Endometrium (tissue), 2 donors: ENCODE data around the gene BTNL9.
"Not testable (repeated sequence)": the region's sequence is repeated elsewhere in the genome, so short reads cannot be mapped to it uniquely, and the experiment has no call there.

Source experiments
- FAIRE-seq: peaks from 2 replicates; lab custom pipeline; 2012; peaks lifted over from hg19 to GRCh38; lab: Jason Lieb, UNC
- donor health status: control.
- donor health status: control.

BTNL9 gene

DNA sequence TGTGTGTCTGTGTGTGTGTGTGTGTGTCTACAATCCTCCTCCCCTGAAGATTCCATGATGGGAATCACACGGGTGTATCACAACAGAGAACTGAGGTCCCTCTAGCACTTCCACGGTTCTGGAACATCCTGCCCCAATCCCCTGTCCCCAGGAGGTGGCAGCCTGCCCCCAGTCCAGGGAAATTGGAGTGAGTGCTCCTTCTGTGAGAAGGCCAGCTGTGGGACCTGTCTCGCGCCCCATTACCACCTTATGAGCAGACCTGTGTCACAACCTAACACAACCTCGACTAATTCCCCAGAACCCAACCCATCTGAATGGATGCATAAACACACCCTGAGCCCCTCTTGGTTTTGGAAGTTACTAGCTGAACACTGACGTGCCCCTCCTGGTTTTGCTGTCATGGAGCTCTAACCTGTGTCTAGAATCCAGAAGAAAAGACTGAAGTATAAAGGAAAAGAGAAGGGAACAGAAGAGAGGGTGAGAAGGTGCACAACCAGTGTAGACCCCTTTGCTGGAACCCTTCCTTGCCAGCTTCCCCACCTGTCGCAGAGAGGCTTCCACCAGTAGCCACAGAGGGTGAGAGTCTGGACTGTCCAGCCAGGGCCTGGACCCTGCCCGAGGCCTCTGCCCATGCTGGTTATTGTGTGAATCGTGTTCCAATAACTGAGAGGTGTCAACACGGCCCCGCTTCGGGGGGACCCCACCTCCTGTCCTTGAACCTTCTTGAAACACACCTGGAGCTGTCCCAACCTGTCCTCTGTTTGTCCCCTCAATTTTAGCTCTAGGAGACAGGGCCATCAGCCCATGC is 3.4 kb downstream of the BTNL9 start:
- no peak for FAIRE-seq

DNA sequence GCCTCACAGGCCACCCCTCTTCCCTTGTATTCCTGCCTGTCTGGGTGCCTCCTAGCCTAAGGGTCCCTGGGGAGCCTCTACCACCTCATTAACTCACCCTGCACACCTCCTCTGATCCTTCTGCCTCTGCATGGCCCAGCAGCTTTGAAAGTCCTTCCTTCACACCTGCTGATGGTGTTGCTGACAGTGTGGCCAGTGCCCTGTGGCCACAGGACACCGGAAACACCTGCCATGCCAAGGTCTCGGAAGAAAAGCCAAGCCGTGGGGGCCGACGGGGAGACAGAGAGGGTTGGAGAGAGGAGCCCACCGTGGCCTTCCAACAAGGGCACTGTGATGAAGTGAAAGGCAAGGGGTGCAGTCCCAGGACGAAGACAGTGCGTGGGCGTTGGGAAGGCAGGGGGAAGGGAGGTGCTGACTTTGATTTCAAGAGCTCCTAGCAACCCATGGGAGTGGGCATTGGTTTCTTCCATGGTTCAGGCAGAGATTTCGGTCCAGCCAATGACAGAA is 4.1 kb downstream of the BTNL9 start:
- FAIRE-seq = no peak

DNA sequence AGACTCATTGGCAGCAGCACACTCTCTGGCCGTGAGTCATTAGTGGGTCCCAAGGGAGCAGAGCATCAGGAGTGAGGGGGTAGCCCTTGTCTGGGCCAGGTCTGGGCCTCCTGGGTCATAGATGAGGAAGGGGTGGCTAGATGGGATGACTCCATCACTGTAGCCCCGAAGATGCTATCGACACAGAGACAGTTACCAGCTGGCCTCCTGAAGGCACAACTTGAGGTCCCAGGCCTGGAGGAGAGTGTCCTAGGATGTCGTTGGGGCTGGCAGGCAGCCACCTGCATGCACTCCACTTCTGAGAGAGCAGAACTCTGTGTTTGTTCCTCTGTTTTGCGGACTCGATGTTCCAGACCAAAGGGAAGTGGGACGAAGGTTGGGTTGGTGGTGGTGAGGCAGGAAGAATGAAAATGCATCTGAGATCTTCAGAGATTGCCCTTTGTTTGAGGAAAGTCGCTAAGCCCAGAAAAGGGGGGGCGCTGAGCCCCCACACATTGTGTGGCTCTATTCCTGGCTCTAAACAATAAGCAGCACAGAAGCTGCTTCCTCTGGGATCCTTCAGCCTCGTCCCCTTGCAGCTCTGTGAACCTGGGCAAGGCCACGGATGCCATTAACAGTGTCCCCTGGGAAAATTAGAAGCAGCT is 4.7 kb downstream of the BTNL9 start:
- FAIRE-seq = no peak

DNA sequence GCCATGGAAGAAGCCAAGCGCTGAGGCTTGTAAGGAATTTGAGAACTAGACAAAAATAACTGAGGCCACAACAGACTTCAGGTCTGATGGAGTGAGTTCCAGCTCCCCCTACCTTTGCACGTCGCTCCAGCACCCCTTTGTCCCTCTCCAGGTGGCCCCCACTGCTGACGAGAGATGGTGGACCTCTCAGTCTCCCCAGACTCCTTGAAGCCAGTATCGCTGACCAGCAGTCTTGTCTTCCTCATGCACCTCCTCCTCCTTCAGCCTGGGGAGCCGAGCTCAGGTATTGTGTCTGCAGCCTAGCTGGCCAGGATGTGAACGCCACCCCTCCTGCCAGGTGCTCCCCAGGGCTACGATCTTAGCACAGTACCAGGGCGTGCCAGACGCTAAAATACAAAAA is 5.2 kb downstream of the BTNL9 start:
- FAIRE-seq = no peak

DNA sequence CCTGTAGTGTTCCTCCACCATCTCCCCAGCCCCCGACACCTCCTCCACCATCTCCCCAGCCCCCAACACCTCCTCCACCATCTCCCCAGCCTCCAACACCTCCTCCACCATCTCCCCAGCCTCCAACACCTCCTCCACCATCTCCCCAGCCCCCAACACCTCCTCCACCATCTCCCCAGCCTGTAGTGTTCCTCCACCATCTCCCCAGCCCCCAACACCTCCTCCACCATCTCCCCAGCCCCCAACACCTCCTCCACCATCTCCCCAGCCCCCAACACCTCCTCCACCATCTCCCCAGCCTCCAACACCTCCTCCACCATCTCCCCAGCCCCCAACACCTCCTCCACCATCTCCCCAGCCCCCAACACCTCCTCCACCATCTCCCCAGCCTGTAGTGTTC is 5.8 kb downstream of the BTNL9 start:
- FAIRE-seq = not testable (repeated sequence)

DNA sequence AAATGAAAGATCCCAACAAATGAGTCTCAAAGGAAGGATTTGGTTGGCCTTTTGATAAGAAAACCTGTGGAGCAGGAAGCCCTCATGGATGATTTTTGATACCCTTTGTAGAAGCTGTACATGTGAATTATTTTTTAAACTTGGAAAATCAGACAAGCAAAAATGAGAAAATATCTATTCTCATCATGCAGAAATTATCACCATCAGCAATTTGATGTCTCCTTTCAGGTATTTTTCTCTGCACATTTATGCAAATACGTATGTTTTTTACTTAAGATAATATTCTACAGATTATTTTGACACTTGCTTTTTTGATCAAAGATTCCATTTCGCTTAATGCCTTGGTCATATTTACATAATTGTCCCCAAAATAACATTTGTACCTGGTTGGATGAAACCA is 7.2 kb downstream of the BTNL9 start:
- FAIRE-seq = no peak

DNA sequence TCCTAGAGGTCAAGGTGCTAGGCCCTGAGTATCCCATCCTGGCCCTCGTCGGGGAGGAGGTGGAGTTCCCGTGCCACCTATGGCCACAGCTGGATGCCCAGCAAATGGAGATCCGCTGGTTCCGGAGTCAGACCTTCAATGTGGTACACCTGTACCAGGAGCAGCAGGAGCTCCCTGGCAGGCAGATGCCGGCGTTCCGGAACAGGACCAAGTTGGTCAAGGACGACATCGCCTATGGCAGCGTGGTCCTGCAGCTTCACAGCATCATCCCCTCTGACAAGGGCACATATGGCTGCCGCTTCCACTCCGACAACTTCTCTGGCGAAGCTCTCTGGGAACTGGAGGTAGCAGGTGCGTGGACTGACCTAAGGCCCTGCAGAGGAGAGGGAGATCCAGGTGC is 7.9 kb downstream of the BTNL9 start:
- no peak for FAIRE-seq

DNA sequence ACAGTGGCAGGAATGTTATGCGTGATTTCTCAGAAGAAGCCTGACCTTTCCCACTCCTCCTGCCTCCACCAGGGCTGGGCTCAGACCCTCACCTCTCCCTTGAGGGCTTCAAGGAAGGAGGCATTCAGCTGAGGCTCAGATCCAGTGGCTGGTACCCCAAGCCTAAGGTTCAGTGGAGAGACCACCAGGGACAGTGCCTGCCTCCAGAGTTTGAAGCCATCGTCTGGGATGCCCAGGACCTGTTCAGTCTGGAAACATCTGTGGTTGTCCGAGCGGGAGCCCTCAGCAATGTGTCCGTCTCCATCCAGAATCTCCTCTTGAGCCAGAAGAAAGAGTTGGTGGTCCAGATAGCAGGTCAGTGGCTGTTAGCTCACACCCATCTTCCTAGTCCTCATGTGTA is 9.9 kb downstream of the BTNL9 start:
- no peak for FAIRE-seq

DNA sequence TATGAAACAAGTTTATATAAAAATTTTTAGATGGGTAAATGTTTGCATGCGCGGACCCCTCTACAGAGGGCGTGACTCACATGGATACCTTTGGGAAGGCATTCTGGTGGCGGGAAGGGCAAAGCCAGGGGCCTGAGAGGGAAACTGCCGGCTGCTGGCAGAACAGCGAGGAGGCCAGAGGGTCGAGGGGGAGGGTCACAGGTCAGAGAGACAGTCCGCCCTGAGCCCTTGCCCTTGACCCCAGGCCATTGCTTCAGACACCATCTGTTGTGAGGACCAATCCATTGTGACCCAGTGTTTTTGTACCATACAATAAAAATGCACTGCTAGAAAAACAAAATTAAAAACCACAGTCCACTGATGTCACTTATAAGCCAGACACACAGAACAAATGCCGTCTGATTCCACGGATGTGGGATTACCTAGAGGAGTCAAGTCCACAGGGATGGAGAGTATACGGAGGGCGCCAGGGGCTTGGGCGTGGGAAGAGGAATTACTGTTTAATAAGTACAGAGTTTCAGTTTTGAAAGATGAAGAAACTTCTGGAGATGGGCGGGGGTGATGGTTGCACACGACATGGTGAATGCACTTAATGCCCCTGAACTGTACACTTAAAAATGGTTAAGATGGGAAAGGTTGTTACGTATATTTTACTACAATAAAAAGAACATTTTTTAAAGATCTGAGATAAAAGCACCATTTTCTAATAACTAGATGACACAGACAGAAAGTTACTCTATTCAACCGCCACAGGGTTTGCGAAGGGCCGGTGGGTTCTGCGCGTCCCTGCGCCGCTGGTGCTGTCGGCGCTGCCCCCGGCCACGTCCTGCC is 12.0 kb downstream of the BTNL9 start:
- no peak for FAIRE-seq

DNA sequence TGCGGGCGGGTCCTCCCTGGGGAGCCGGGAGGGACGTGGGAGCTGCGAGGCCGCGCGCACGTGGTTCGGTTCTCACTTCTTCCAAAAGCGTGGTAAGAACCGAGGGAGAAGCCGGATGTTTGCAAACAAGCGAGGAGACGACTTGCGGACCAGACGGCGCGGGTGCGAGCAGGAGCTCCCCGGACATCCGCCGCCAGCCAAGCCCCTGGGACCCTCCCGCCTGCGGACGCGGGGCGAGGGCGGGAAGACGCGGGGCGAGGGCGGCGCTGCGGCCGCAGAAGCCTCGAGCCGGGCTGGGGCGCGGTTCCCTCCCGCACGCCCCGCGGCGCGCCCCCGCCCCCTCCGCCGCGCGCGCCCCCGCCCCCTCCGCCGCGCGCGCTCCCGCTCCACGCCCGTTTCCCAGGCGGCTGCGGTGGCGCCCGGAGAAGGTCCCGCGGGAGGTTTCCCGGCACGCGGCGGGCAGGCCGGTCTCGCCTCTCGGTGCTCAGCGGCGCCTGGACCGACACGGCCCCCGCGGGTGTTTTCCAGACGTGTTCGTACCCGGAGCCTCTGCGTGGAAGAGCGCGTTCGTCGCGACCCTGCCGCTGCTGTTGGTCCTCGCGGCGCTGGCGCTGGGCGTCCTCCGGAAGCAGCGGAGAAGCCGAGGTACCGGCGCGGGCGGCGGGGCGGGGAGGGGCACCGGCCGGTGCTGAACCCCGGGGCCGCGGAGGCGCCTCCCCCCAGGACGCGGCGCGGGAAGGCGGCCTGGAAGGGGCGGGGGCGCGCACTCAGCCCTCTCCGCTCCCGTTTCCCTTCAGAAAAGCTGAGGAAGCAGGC is 12.8 kb downstream of the BTNL9 start:
- no peak for FAIRE-seq

DNA sequence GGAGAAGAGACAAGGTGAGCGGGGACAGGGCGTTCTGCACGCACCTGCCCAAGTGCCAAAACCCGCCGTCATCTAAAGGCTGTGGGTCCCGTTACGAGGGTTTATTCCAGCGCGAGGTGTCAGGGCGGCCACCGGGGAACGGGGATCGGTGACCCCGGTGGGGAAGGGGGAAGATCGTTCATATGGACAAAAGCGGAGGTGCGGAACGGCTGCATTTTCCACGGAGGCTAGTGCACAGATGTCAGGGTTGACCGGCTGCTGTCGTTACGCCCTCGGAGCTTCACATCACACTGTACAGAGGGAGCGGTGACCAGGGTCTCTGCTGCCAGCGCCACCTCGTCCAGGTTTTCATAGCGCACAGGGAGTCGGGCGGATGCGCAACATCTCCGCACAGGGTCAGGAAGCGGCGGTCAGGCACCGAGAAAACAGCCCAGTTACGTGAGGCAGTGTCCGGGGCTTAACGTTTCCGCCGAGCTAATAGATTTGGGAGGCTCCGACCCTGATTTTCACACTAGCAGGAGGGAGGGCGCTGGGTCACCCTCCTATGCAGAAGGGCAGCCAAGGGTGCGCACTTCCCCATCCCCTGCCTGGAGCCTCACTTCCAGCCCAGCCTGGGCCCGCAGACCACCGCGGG is 13.5 kb downstream of the BTNL9 start:
- no peak for FAIRE-seq

DNA sequence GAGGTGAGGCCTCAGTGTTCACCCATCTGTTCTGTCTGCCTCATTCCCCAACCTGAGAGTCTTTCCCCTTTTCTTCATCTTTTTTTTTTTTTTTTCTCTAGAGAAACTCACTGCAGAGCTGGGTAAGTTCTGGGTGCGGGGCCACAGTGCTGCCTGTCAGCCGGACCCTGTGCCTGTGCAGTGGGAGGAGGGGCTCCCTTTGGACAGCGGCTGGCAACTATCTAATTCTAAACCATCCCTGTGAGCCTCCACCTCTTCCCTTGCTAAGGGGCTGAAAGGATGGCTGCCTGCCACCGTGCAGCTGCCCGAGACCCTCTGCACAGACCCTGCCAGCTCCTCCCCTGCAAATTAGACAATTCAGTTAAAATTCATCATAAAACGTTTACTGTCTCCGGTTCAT is 14.1 kb downstream of the BTNL9 start:
- no peak for FAIRE-seq

DNA sequence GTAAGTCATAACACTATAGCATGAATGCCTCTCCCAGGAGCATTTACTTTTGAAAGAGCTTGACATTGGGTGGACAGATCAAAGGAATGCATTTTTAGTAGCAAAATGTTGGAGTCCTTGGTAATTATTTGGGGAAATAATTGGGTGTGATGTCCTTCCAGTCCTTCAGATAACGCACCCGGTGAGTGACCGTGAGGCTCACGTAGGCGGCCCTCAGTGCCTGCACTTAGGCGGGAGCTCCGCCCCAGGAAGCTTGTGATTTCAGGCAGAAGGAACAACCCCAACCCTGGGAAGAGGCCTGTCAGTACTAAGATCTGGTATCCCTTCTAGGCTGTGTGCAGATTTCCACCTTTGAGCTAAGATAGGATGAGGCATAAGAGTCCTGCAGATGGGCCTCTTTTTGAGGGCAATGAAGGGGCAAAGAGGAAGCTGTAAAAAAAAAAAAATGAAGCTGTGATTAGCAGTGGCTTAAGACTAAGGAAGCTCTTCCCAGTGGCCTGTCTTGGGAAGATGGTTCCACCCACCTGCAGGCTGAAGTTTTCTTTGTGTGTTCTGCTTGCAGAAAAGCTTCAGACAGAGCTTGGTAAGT is 14.9 kb downstream of the BTNL9 start:
- FAIRE-seq = no peak

DNA sequence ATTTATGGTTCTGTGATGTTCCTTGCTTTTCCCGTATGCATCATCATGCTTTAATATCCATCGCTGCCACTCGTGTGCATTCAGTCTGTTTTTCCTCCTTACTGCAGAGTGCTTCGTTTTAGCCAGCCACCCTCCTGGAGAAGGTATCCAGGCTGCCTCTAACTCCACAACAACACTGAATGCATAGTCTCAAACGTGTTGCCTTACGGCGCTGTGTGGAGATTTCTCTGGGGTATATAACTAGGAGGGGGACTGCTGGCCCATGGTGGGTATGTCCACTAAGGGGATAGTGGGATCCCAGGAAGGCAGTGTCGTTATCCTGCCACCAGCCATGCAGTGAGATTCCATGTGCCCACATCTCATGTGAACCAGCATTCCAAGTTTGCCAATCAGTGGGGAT is 16.4 kb downstream of the BTNL9 start:
- FAIRE-seq = no peak

DNA sequence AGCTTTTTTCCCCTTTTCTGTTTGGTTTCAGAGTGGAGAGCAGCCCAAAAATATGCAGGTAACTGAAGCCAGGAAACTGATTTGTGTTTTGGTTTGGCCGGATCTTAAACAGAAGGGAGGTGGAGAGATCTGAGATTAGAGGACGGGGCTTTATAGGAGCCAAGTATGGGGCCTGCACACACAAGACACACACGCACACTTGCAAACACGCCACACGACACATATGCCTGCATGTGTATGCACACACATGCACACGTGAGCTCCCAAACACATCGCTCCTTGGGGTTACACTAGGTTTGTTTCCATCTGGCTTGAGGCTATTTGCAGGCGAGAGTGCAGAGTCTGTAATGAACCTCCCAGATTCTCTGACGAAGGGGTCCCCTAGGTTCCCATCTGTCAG is 18.3 kb downstream of the BTNL9 start:
- FAIRE-seq = no peak

DNA sequence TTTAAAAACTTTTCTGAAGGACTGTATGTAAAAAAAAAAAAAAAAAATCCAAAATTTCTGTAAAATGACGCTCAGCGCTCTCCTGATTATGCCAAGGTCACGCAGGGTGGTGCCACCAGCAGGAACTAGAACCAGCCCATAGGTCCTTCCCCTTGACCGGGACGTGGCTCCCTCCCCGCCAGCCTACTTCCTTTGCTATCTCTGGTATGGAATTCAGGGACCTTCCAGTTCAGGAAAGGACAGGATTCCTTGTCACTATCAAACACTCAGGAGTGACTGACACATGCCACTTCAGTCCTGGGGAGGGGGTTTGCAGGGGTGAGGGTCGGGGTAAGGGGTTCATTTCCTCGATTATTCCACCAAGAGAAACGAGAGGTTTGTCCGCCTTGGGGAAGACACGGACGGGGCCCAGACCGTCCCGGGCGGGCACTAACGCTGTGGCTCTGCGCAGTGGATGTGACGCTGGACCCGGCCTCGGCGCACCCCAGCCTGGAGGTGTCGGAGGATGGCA is 18.8 kb downstream of the BTNL9 start:
- FAIRE-seq = no peak

DNA sequence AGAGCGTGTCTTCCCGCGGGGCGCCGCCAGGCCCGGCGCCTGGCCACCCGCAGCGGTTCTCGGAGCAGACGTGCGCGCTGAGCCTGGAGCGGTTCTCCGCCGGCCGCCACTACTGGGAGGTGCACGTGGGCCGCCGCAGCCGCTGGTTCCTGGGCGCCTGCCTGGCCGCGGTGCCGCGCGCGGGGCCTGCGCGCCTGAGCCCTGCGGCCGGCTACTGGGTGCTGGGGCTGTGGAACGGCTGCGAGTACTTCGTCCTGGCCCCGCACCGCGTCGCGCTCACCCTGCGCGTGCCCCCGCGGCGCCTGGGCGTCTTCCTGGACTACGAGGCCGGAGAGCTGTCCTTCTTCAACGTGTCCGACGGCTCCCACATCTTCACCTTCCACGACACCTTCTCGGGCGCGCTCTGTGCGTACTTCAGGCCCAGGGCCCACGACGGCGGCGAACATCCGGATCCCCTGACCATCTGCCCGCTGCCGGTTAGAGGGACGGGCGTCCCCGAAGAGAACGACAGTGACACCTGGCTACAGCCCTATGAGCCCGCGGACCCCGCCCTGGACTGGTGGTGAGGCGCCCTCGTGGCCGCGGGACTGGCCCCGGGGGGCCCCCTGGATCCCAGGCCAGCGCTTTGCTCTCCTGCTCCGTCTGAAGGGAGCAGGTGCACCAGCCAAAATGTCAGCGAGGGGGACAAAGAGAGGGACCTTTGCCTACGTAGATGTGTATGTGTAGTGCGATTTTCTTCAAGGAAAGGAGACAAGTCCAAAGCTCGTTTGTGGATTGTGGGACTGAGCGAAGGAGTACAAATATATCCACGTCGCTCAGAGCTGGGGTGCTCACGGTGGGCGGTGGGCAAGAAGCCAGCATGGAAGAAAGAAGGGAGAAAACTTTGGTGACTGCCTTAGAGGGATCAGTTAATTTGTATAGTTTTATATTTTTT is 19.5 kb downstream of the BTNL9 start:
- no peak for FAIRE-seq

DNA sequence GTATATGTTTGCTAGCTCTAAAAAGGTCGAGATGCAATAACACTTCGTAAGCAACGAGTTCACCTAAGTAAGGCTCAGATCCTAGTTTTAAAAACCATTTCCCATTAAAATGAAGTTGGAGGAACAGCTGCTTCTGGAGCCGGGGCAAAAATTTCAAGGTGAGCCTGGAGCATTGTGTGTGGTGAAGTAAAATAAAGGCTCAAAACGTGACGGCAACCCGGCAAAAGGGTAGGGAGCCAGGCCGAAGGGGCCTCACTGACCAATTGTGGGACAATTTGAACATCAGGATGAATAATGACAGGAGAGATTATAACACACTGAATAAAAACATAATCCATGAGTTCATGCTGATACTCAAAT is 20.1 kb downstream of the BTNL9 start:
- FAIRE-seq = no peak

DNA sequence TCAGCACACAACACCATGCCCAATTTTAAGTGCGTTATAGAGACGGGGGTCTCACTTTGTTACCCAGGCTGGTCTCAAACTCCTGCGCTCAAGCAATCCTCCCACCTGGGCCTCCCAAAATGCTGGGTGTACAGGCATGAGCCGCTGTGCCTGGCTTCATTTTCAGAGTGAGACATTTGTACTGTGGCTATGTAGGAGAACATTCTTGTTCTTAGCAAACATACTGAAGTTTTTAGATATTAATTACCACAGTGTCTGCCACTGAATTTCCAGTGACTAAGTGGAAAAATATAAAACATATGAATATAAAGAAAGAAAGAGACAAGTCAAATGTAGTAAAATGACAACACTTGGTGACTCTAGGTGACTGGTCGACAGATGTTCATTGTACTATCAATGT is 20.9 kb downstream of the BTNL9 start:
- FAIRE-seq = no peak

DNA sequence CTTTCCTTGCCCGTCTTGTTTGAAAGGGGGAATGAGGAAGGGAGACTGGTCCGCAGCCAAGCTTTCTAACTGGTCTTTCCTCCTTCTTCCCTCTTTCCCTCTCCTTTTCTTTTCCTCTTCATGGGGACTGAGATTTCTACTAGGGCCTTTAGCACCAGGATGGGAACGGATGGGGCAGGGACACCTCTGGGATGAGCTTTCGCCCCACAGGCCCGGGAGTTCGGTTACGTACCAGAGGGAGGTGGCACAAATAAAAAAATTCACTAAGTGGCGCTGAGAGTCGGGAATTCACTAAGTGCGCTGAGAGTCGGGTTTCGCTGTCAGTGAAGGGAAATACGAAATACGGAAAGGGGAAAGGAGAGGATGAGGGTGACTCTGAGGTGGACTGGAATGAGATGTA is 21.6 kb downstream of the BTNL9 start:
- no peak for FAIRE-seq
